LHCN-M2 (cell line): ENCODE data around the gene BYSL. TPM values are rescaled to one million over a fixed set of nuclear protein-coding genes. Genes with fewer than 3 reads are reported as not detected.

Experiments
- DNase-seq: peaks from one replicate; pipeline ENCODE4 v3.0.0-alpha.2; 2012; ENCODE audit warnings: low read depth
- polyA plus RNA-seq: library from polyadenylated mRNA; unstranded; fragments of >200 nt; gene quantifications from one replicate; pipeline ENCODE4 v1.2.1, GENCODE V29; 2012; ENCODE audit warnings: missing spikeins
- total RNA-seq: library from RNA; depleted of rRNA; stranded (reverse); fragments of >200 nt; gene quantifications from 2 replicates; pipeline ENCODE4 v1.2.3, GENCODE V29; 2014; rRNA removed

BYSL gene, protein sequence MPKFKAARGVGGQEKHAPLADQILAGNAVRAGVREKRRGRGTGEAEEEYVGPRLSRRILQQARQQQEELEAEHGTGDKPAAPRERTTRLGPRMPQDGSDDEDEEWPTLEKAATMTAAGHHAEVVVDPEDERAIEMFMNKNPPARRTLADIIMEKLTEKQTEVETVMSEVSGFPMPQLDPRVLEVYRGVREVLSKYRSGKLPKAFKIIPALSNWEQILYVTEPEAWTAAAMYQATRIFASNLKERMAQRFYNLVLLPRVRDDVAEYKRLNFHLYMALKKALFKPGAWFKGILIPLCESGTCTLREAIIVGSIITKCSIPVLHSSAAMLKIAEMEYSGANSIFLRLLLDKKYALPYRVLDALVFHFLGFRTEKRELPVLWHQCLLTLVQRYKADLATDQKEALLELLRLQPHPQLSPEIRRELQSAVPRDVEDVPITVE
- total RNA-seq, result 18.5 and 23.7 TPM in 2 replicates
- 25.7 TPM for polyA plus RNA-seq

DNA sequence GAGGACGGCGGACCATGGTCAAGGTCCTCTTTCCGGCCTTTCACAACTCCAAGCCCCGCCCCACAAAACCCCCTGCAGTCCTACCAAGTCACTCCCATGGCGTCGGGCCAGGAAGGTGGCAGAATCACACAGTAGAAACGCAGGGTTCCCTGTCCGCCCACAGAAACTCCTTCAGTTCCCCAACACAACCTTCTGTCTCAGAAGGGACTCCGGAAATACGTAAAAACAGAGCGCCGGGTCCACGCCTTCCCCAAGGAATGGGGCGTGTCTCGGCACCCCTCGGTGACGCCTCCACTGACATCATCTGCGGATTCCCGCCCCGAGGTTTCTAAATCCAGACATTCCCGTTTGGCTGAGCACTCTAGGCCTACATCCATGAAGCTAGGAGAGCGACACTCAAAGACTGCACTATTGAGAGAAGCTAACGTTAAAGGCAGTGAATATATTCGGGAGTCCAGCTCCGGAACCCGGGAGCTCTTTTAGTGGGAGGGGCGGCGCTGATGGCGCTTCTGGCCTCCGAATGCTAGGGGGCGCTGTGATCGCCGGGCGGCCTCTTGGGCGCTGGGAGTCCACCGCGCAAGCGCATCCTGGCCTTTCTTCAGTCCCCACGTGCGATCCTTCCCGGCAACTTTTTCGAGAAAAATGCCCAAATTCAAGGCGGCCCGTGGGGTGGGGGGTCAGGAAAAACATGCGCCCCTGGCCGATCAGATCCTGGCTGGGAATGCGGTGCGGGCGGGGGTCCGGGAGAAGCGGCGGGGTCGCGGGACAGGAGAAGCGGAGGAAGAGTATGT is at the start of gene BYSL, which contains the start of gene MED20:
TSS of gene BYSL (plus strand) at position 579 of the 791 bp plus-strand sequence. CDS start at position 643, 64 bp downstream.
TSS of gene MED20 (minus strand) at position 219 of the 791 bp plus-strand sequence. CDS start at position 98, 121 bp downstream.
- DNase-seq, result peak; percentile 93

DNA sequence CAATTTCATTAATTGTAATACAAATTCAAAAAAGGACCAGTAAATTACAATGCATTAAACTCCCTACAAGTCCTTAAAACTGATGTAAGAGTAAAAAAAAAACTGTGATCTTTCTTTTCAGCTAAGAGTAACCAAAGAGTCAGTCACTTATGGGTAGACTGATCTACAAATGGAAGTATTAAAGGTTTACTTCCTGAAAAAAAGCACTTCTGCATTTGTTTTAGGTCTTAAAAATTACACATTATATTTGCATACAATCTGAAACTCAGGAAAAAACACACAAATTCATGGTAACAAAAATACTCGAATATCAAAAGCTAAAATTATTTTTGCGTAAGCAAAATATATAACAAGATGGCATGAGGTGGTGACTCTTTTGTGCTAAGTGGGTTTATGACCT is 49.6 kb upstream of the BYSL start:
- DNase-seq, result no peak

DNA sequence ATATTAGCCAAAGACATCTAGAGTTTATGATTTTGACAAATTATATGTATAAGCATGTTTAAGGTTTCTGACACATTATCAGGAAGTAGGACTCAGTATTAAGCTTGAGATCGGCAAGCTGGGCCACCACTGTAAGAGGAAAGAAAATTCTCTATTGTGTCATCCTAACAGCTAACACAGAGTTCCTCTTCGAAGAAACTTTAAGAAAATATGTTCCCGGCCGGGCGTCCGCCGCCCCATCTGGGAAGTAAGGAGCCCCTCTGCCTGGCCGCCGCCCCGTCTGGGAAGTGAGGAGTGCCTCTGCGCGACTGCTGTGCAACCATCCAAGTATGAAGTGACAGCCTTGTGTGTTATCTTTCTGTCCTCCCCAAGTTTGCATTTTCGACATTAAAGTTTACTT is 49.2 kb upstream of the BYSL start:
- DNase-seq, result no peak

DNA sequence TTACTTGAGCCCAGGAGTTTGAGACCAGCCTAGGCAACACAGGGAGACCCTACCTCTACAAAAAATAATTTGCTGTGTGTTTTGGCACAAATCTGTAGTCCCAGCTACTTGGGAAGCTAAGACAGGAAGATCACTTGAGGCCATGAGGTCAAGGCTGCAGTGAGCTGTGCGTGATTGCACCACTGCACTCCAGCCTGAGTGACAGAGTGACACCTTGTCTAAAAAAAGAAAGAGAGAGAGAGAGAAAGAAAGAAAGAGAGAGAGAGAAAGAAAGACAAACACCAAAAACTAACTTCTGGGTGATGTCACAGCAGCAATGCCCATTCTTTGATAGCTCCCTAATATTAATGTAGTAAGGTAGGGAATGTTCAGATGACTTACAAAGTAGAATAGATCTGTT is 46.6 kb upstream of the BYSL start:
- DNase-seq, result no peak

DNA sequence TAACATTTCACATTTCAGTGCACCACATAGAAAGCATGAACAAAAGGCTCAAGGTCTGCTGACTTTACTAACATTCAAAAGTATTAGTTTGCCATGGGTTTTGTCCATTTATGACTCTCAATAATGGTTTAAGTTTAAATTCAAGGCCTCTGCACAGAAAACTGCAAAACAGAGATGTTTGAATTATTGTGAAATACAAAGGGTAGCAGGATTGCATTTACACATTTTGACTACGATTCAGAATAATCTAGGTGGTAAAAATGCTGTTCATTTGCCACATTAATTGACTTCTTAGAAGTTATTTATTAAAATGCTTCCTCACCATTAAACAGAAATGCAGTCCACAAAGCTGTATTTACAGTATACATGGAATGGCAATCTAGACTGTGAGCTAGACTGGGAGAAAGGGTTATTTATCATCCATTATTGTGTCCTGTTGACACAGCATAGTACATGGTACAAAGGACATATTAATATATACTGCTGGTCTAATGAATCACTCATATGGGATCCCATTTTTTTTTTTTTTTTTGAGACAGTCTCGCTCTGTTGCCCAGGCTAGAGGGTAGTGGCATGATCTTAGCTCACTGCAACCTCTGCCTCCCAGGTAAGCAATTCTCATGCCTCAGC is 44.1 kb upstream of the BYSL start:
- no peak for DNase-seq

DNA sequence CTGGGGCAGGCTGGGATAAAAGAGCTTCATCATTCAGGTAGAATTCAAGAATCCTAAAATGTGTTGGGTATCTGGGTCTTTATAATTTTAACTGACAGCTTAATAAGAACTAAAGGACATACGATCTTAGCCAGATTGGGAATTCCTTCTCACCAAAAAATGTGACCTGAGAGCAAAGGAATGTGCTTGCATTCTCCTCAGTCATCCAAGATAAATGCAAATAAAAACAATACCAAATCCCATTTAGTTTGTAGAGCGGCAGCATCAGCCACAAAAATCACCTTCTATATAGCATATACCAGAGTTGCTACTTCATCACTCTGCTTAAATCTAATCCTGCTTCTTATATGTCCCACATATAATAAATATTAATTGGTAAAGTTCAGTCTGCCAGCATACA is 43.1 kb upstream of the BYSL start:
- DNase-seq, result peak; percentile 54

DNA sequence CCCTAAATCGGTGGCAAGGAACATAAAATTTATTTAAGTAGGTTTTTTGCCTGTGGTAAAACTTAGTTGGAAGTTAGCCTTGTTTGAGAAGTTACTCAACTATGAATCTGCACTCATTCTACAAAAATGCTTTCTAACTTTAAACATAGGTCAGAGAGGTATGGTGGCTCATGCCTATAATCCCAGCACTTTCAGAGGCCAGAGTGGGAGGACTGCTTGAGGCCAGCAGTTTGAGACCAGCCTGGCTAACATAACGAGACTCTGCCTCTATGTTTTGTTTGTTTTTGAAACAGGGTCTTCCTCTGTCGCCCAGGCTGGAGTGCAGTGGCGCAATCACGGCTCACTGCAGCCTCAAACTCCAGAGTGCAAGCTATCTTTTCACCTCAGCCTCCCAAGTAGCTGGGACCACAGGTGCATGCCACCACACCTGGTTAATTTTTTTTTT is 42.3 kb upstream of the BYSL start:
- peak; percentile 34 for DNase-seq

DNA sequence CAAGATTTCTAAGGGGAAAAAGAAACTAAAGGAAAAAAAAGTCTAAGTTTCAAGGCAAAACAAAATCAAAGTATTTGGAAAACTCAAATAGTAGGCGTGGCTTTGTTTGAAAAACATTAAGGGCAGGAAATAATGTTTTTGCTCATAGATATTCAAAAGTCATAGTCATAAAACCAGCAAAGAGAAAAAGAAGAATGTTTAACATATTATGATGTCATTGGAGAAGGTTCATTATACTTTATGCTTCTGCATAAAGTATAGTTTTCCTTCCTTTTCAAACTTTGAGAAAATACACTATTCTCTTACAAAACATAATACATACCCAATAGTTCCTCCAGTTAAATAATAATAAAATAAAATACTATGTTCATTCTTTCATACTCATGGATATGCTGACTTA is 39.8 kb upstream of the BYSL start:
- no peak for DNase-seq

DNA sequence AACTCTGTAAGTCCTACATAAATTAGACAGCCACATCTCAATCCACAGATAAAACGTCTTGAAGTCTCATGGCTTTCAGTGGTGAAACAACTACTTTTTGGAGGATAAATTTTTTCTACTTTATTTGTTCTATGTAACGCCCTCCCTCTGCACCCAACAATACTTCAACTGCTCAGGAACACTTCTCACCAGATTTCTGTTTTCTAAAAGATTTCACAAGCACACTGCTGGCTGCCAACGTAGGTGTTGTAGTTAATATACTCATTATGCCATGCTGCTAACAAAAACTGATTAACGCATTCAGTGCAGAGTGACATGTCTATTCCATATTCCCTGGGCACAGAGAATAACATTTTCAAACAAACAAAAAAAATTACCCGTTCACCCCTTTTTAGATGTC is 36.3 kb upstream of the BYSL start:
- DNase-seq, result no peak

DNA sequence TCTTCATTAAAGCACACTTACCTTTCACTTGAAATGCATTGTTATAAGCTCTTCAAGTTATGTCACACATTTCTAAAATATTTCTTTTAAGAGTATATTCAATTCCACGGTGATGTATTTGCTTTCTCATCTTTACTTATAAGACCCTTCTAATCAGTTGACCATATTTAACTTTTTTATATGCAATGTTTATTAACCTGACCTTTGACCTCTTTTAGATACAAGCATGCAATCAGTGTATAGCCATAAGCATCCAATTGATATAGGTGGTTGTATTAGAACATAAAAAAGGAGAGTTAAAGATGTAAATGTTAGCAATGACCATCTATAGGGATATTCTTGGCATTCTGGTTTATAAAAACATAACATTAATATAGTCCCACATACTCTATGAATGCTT is 35.4 kb upstream of the BYSL start:
- no peak for DNase-seq

DNA sequence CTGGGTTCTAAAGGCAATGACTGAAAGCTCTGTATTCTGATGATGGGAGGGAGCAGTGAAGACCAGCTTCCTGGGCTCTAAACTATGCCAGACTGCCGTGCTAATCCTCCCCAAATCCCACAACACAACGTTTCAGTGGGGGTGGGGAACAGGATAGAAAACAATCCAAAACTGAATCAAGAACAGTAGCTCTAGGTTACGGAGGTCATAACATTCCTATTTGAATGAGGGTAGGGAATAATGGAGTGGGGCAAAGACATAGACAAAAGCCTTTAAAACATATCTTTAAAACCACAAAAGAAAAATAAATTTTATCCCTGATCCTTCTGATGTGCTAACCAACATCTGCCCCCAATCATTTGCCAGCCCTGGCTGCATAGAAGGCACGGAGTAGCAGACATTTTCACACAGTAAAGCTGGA is 34.0 kb upstream of the BYSL start:
- DNase-seq, result peak; percentile 4

DNA sequence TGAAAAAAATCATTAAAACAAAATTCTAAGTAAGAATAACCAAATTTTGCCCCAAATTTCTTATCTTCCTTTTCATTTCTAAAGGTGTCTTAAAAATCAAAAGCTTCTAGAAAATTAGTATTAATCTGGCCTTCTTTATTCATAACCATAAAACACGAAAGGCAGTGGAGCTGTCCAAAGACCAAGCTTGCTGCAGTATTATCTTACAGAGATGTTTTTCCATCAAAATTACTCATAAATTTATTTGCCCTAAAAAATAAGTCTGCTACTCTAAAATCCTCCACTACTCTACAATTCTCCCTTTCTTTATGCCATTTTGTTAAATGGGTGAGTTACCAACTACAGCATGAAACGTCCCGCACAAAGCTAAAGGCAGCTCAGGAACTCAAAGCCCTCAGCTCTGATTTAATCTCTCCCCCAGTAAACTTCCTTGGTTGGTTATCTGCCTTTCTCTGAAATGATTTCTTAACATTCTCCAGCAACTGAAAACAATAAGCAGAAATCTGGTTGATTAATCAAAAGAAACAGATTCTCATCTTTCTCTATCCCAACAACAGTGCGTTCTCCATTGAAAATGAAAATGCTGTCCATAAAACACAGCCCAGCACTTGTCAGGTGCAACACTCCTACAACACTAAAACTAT is 28.3 kb upstream of the BYSL start:
- no peak for DNase-seq

DNA sequence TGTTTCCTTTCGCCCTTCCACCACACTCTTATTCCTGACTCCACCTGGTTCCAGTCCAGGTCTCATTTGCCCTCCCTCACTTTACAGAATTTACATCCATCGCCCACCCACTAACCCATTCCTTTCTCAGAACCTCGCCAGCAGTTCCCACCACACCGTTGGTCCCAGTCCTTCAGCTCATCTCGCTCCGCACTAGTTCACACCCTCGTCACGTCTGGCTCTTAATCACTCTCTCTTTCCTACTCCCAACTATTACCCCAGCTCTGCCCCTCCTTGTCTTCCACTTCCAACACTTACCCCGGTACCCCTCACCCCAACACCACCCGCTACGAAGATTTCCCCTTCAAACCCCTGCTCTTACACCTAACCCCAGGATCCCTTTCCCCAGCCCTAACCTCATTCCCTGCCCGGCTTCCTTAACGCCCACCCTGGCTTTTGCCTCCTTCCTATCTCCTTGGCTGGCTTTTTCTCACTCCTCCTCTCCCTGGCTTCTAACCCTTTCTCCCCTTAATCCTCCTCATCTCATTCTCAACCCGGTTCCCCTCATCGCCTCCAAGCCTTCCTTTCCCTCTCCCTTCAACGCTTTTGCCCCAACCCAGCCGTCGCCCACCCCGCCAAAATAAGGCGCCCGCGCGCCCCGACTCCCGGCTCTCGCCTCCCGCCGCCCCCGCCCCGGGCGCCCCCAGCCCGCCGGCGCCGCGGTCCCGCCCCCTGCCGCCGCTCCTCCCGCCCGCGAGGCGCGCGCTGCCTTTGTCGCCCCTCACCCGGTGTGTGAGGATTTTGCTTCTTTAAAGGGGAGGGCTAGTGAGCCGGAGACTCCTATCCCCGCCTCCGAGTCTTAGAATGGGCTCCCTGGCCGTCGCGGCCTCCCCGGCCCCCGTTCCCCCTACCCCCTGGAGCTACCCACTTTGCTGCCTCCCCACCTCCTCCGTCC is 26.7 kb upstream of the BYSL start:
- peak; percentile 3 for DNase-seq

DNA sequence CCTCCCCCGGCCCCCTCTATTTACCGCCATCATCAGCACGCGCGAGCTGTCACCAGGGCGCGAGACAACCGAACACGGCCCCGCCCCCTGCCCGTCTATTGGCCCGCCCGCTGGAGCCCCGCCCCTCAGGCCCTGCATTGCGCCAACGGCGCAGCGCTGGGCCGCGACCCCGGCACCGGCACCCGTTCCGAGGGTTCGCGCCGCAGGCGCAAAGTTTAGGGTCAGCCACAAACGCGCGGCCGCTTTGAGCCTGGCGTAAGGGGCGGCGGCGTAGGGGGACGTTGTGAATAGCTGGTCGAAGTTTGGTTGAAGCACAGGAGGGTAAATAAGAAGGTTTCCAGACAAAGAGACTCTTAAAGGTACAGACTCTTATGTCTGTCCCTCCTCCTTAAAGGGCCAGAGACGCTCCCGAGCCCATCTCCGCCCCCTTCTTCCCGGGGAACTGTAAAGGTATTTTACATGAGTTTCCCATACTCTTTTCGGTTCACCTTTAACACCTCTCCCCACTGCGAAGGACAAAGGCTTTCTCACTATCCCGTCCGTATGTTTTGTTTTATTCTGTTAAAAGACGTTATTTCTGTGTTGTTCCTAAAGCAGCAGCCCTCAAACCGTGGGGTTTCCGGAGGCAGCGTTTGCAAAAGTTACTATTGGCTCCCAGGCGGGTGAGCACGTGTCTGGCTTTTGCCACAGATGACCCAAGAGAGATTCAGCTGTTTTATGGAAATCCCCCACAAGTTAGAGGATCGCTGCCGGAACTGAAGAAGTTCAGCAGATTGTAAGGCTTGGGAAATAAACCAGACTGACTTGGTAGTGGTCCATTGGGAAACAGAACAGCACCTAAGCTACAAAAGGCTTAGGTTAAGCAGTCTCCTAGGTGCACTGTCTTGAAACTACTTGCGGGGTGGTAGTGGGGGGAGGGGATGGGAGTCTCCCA is 25.7 kb upstream of the BYSL start, which contains the start of gene USP49:
TSS of gene USP49 (minus strand) at position 76 of the 934 bp plus-strand sequence. CDS start 88,392 bp downstream, outside the sequence.
- DNase-seq, result peak; percentile 79

DNA sequence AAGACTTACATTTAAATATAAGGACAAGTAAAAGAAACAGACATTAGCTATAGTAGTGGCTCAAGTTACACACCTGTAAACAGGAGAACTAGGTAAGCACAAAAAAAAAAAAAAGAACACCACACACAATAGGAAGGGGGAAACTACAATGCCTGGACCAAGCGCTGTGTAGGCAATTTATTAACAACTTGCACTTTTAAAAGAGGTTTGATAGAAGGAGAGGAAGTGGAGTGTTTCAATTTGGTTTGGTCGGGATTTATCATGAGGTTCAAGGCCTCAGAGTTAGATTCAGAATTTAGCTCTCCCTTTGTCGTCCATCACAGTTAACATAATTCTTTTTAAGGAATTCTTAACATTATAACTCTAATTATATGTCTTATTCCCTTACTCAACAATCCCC is 25.0 kb upstream of the BYSL start:
- DNase-seq, result no peak

DNA sequence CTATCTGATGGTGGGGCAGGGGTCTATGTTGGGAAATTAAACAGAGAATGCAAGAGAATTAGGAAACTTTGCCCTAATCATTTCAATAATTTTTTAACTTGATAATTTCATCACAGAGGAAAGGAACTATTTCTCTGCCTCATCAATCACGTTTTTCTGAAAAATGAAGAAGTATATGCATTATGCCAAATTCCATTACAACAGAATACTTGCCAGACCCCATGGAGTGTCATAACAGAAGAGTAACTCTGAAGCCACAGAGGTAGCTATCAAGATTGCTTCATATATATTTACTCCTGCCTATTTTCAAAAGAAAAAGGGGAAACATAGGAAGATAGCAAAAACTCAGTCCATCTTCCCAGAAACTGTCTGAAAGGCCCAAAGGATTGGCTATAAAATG is 20.4 kb upstream of the BYSL start:
- DNase-seq, result no peak

DNA sequence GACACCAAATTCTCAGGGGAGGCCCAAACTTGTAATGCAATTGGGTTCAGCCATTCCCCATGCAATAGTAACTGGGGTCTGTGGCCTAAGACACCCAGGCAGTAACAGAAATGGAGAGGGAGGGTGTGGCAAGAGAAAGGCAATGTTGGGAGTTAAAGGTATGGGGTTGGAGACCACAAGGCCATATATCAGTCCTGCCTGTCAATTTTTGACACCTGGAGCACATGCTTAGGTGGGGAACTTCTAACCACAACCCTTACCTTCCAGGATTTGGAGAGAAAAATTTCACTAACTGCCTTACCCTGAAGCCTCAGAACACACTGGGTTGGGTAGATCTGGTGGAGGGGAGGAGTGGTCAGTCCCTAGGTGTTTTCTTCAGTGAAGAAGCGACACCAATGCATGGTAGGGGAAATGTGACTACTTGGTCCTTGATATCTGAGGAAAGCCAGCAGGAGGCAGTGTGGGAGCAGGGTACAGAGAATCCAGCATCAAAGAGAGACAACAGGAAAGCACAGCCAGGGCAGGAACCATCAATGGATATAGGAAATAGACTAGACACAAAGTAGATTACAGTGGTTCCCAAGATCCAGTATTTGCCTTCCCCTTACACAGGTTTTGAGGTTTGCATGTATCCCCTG is 19.3 kb upstream of the BYSL start:
- peak; percentile 48 for DNase-seq

DNA sequence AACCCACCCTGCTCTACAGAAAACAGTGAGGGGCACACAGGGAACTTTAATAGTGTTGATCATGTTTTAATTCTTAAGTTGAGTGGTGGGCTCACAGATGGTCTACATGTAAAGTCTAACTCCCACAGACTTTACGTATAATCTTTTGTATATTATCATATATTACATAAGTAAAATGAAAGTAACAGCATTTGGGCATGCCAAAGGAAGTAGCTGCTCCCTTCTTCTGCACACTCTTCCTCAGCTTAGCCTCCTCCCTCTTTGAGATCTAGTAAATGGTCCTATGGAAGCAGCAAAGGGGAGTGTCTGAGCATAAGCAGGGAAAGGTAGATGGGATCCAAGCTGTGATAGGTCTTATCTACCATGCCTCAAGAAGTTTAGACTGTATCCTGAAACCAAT is 11.6 kb upstream of the BYSL start:
- DNase-seq, result no peak

DNA sequence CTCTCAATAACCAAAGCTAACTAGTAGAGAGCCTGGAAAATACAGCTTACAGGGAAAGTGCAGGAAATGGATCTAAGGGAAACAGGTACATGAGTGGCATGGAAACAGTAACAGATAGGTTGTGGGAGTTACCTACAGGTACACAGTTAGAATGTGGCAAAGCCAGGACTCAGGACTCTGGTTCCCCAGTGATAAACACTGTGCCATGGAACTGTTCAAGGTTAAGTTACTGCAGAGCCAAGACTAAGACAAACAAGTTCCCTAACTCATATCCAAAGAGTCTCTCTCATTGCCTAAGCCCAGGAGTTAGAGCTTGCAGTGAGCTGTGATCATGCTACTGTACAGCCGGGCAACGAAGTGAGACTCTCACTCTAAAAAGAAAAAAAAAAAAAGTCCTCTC is 7.0 kb upstream of the BYSL start:
- no peak for DNase-seq
